ENCODE data around the gene ZDHHC8.

DNA sequence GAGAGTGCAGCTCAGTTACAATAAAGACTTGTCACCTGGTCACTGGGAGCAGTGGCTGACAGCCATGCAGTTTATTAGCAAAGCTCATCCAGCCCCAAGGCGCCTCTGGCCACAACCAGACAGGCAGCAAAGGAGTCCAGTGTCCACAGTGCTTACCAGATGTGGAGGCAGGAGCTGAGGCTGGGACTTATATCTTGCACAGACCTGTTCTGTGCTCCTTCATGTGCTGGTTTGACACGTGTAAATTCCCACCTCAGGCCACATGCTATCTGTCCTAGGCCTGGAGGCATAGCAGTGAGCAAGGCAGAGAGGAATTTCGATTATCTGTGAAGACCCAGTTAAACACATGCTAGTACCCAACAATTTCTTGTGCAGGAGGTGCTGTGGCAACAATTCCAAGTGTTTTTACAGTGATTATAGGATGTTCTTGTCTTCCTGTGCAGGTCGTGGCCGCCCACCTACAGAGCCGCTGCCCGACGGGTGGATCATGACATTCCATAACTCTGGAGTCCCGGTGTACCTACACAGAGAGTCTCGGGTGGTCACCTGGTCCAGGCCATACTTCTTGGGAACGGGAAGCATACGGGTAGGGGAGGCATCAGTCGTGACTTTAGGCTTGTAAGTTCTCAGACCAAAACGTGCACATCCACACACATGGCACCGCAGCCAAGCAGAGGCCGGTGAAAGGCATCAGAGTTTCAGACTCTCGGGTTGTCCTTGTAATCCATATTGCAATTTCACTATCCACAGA is 42.2 kb upstream of the ZDHHC8 start:
- TF ChIP-seq CTCF (IDR thresholded peaks at IDR 0.05) (no peak), POLR2A (IDR thresholded peaks at IDR 0.05) (no peak), POLR2AphosphoS5 (IDR thresholded peaks at IDR 0.05) (no peak)
